HL-60 (cell line): ENCODE results near the gene SULT2B1.

ENCODE experiments used
- DNase-seq, 2 experiments: peaks; one replicate each; pipeline ENCODE4 v3.0.0-alpha.2; 2010 to 2020; ENCODE audit warnings: low read depth in 1 of 2, low spot score in 1 of 2
- H3K27ac ChIP-seq: fragments of 250-450 bp; sonication (Bioruptor Pico); replicated peaks from 2 replicates; pipeline ENCODE4 v1.5.1; 2020; ENCODE audit warnings: mild to moderate bottlenecking, moderate library complexity
- H3K27me3 ChIP-seq: fragments of 250-450 bp; sonication (Bioruptor Pico); 2 replicates; pipeline ENCODE4 v1.5.1; 2021; ENCODE audit warnings: mild to moderate bottlenecking, moderate library complexity; ENCODE audit not compliant: insufficient read depth, poor library complexity, severe bottlenecking
- H3K4me3 ChIP-seq: replicated peaks from 2 replicates; pipeline ENCODE4 v1.5.1; 2011; ENCODE audit warnings: mild to moderate bottlenecking, control low read depth, low read length; ENCODE audit not compliant: insufficient read depth
- CTCF ChIP-seq: IDR thresholded peaks from one replicate; pipeline ENCODE4 v1.5.1; 2011; ENCODE audit warnings: low read length, control low read depth, inconsistent platforms; ENCODE audit not compliant: insufficient read depth
- GABPA ChIP-seq: IDR thresholded peaks from 2 replicates; pipeline ENCODE4 v1.6.1; 2012; ENCODE audit warnings: low read depth
- POLR2AphosphoS5 ChIP-seq: IDR thresholded peaks from 2 replicates; pipeline ENCODE4 v1.6.1; 2012; ENCODE audit warnings: low read depth
- REST ChIP-seq: IDR thresholded peaks from 2 replicates; pipeline ENCODE4 v1.6.1; 2012; ENCODE audit warnings: low read depth; ENCODE audit not compliant: insufficient replicate concordance
- SPI1 ChIP-seq: IDR thresholded peaks from 2 replicates; pipeline ENCODE4 v1.6.1; 2012; ENCODE audit warnings: low read depth, mild to moderate bottlenecking, borderline replicate concordance

SULT2B1 gene

DNA sequence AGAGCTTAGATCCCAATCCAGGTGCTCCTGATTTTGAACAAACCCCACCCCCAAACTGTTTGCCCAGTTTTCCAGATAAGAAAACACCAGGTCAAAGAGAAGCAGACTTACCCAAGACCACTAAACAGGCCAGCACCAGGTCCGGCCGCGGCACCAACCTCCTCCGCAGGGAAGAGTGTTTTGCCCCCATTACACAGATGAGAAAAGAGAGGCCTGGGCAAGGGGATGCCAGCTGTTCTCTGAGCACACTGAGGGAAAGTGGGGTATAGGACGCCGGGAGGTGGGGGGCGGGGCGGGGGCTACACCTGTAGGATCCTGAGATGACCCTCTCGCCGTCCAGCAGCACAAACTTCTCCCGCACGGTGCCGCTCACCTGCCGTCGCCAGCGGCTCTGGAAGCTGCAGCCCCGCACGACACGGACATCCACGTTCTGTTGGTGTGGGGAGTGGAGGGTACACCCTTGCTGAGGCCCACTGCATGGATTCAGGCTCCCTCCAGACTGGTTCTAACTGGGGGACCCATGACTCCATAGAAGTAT is 57.7 kb downstream of the SULT2B1 start:
- H3K4me3 ChIP-seq: no peak overlapping the region

GRCh38 chr19:48611872-48612271 is 59.9 kb downstream of the SULT2B1 start:
- no peak for TF ChIP-seq POLR2AphosphoS5
- no peak for TF ChIP-seq GABPA
- no peak for TF ChIP-seq SPI1
- TF ChIP-seq CTCF: no peak
- TF ChIP-seq REST: no peak
- no peak for DNase-seq
- H3K27ac ChIP-seq: no peak overlapping the region
- no peak overlapping the region for H3K4me3 ChIP-seq
- no peaks in the 10 kb centered on the region for H3K27me3 ChIP-seq

More for the DNA sequence above, 57.7 kb downstream of the SULT2B1 start:
- Histone ChIP-seq H3K27ac (no peak overlapping the region), H3K27me3 (no peaks in the 10 kb centered on the region)
- DNase-seq: no peak
- TF ChIP-seq SPI1 (no peak), POLR2AphosphoS5 (no peak), CTCF (no peak), REST (no peak), GABPA (no peak)

GRCh38 chr19:48613024-48613851 is 61.3 kb downstream of the SULT2B1 start:
- Histone ChIP-seq H3K27me3 (no peaks in the 10 kb centered on the region), H3K4me3 (no peak overlapping the region), H3K27ac (no peak overlapping the region)
- TF ChIP-seq REST: no peak
- no peak for TF ChIP-seq POLR2AphosphoS5
- no peak for TF ChIP-seq CTCF
- no peak for TF ChIP-seq GABPA
- no peak for DNase-seq
